Measurements from ENCODE around the gene XAB2.
A peak's percentile ranks its signal among the peaks of the same experiment; 100 is the strongest.

The XAB2 gene

DNA sequence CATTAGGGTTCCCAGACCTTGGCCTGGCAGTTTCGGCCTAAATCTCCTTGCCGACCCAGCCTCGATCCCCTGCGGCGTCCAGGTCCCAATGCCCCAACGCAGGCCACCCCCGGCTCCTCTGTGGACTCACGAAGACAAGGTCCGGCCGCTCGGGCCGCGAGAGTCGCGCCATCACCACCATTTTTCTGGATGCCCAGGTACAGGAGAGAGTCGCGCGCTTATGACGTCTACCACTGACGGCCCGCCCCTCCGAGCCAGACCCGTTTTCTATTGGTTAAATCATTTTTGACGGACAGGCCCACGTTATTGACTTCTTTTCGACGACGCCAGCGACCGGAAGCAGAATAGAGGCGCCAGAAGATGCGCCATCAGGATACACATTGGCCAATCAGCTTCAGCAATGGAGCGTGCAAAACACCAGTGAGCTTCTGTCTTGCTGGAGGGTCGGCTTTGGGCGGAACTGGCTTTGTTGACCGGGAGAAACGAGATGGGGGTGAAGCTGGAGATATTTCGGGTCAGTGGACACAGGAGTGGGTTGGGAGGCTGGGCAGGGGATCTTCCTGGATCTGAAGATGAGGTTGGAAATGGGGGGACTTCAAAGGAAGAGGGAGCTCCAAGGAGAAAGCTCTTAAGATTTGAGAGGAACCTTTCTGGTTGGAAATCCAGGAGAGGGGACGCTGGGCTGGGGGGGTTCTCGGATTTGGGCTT is at the start of gene XAB2, which contains the start of gene PET100:
Gene XAB2, minus strand, starts transcription at position 199 of the 708 bp plus-strand sequence. Its CDS starts 18 bp downstream, at position 181.
Gene PET100, plus strand, starts transcription at position 447 of the 708 bp plus-strand sequence. Its CDS starts 41 bp downstream, at position 488.
- DNase-seq (ENCODE audit: low read depth) = peak; percentile 99
- TF ChIP-seq POLR2A (IDR thresholded peaks at IDR 0.05; ENCODE audit: extremely low read depth, insufficient read length) = peak; percentile 69
- TF ChIP-seq, protein P1, sequence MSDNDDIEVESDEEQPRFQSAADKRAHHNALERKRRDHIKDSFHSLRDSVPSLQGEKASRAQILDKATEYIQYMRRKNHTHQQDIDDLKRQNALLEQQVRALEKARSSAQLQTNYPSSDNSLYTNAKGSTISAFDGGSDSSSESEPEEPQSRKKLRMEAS (IDR thresholded peaks at IDR 0.05; ENCODE audit: low read depth, low read length) = peak; percentile 74; the same call in 1 of the 2 replicates
- TF ChIP-seq MYC (IDR thresholded peaks at IDR 0.05; ENCODE audit: low read depth, low read length) = peak; percentile 72
- TF ChIP-seq, protein P2, sequence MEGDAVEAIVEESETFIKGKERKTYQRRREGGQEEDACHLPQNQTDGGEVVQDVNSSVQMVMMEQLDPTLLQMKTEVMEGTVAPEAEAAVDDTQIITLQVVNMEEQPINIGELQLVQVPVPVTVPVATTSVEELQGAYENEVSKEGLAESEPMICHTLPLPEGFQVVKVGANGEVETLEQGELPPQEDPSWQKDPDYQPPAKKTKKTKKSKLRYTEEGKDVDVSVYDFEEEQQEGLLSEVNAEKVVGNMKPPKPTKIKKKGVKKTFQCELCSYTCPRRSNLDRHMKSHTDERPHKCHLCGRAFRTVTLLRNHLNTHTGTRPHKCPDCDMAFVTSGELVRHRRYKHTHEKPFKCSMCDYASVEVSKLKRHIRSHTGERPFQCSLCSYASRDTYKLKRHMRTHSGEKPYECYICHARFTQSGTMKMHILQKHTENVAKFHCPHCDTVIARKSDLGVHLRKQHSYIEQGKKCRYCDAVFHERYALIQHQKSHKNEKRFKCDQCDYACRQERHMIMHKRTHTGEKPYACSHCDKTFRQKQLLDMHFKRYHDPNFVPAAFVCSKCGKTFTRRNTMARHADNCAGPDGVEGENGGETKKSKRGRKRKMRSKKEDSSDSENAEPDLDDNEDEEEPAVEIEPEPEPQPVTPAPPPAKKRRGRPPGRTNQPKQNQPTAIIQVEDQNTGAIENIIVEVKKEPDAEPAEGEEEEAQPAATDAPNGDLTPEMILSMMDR (IDR thresholded peaks at IDR 0.05; ENCODE audit: low read depth, low read length) = no peak
- H3K4me3 ChIP-seq (ENCODE audit: low read depth, low read length) = peak within 1 kb of the TSS; percentile 100

DNA sequence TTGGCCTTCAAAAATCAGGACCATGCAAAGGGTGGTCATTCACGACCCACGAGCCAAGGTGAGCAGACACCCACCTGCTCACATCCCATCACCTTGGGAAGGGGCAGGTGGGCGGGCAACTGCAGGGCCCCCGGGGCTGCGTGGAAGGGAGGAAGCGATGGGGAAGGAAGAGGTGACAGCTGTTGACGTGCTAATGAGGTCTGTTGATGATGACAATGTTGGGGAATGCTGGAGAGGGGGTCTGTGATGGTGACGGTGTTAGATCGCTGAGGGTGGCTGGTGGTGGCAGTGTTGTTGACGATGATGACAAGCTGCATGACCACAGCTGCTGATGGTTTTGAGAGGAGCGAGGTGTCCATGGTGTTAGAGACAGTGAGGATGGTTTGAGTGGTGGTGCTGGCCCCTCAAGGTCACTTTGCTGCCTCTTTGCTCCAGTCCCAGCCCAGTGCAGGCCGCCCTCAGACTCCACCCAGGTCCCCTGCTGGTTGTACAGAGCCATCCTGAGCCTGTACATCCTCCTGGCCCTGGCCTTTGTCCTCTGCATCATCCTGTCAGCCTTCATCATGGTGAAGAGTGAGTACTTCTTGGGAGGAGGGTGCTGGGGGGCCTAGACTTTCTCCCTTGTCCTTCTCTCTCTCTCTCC is 48.4 kb upstream of the XAB2 start:
- peak; percentile 51 for DNase-seq (ENCODE audit: low read depth)
- H3K4me3 ChIP-seq (ENCODE audit: low read depth, low read length) = no peak overlapping the region
- TF ChIP-seq, protein P2 (IDR thresholded peaks at IDR 0.05; ENCODE audit: low read depth, low read length) = no peak
- TF ChIP-seq POLR2A (IDR thresholded peaks at IDR 0.05; ENCODE audit: extremely low read depth, insufficient read length) (no peak), MYC (IDR thresholded peaks at IDR 0.05; ENCODE audit: low read depth, low read length) (no peak)
- TF ChIP-seq, protein P1 (IDR thresholded peaks at IDR 0.05; ENCODE audit: low read depth, low read length) = no peak

DNA sequence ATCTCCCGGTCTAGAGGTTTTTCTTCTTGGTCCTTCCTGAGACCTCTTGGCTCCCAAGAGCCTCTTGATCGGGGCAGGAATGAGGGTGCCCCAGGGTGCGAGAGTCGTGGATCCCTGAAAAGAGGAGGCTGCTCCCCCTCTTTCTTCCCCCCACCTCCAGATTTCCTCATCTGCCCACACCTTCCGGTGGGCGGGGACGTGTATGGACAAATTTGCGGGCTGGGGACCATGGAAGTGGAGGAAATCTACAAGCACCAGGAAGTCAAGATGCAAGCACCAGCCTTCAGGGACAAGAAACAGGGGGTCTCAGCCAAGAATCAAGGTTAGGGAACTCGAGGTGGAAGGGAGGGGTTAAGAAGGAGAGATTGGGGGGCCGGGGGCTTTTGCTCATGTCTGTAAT is 47.5 kb upstream of the XAB2 start, which contains the start of gene MCEMP1:
Gene MCEMP1, plus strand, starts transcription at position 237 of the 400 bp plus-strand sequence. Its CDS starts 31 bp downstream, at position 268.
- peak; percentile 80 for DNase-seq (ENCODE audit: low read depth)
- peak within 1 kb of the TSS; percentile 53 for H3K4me3 ChIP-seq (ENCODE audit: low read depth, low read length)
- TF ChIP-seq POLR2A (IDR thresholded peaks at IDR 0.05; ENCODE audit: extremely low read depth, insufficient read length) (no peak), MYC (IDR thresholded peaks at IDR 0.05; ENCODE audit: low read depth, low read length) (no peak)
- TF ChIP-seq, protein P1 (IDR thresholded peaks at IDR 0.05; ENCODE audit: low read depth, low read length) = no peak
- TF ChIP-seq, protein P2 (IDR thresholded peaks at IDR 0.05; ENCODE audit: low read depth, low read length) = no peak

- peak overlapping the region; percentile 53 for H3K4me3 ChIP-seq (ENCODE audit: low read depth, low read length)
- no peak for TF ChIP-seq POLR2A (IDR thresholded peaks at IDR 0.05; ENCODE audit: extremely low read depth, insufficient read length)
- TF ChIP-seq MYC (IDR thresholded peaks at IDR 0.05; ENCODE audit: low read depth, low read length) = no peak
- TF ChIP-seq, protein P1 (IDR thresholded peaks at IDR 0.05; ENCODE audit: low read depth, low read length) = no peak
- TF ChIP-seq, protein P2 (IDR thresholded peaks at IDR 0.05; ENCODE audit: low read depth, low read length) = no peak
- DNase-seq (ENCODE audit: low read depth) = peak; percentile 97
Observed at GRCh38 chr19:7676376-7676775, 47.0 kb upstream of the XAB2 start.

DNA sequence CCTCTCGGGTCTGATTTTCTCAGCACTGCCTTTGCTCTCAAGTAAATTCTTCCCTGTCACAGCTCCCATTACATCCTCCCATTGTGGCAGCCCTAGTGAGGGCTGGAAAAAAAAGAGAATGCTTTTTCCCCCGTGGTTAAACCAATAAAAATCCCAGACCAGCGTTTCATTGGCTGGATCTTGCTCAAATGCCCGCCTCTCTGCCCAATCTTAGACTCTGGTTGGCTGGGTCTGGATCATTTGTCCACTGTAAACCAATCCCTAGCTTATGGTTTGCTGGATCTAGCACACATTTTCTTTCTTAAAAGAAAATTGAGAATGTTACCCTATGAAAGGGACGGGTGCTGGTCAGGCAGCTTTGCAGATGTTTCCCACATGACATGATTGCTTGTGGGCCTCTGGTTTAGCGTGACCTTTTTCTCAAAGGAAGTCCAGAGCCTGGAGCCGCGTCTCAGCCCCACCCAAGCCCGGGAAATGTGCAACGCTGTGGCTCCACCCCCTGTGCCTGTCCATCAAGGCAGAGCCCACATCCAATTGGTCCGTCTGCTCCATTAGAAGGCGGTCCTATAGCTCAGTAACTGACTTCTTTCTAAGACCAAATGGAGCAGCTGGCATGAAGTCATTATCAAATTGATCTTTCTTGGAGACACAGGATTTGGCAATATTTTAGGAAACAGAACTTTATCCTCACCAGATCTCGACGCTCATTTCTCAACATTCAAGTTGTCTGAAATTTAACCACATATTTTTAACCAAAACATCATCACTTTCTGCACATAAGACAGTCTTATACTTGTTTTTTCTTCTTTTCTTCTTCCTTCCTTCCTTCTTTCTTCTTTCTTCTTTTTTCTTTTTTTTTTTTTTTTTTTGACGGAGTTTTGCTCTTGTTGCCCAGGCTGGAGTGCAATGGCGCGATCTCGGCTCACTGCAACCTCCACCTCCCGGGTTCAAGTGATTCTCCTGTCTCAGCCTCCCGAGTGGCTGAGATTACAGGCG is 45.0 kb upstream of the XAB2 start:
- H3K4me3 ChIP-seq (ENCODE audit: low read depth, low read length) = no peak overlapping the region
- DNase-seq (ENCODE audit: low read depth) = peak; percentile 96
- no peak; the same call in 1 of the 2 replicates for TF ChIP-seq MYC (IDR thresholded peaks at IDR 0.05; ENCODE audit: low read depth, low read length)
- TF ChIP-seq, protein P2 (IDR thresholded peaks at IDR 0.05; ENCODE audit: low read depth, low read length) = no peak
- TF ChIP-seq, protein P1 (IDR thresholded peaks at IDR 0.05; ENCODE audit: low read depth, low read length) = peak; percentile 27; the same call in 1 of the 2 replicates
- no peak for TF ChIP-seq POLR2A (IDR thresholded peaks at IDR 0.05; ENCODE audit: extremely low read depth, insufficient read length)
